H1 (cell line): ENCODE data around the gene RNGTT. TPM values are rescaled to one million over a fixed set of nuclear protein-coding genes. Genes with fewer than 3 reads are reported as not detected.
A peak's percentile ranks its signal among the peaks of the same experiment; 100 is the strongest.

Source experiments
- CTCF ChIA-PET: fragments of 300-600 bp; sonication (Branson Sonifier 250); formaldehyde crosslinking; loops from one replicate; lab custom pipeline; 2021; ENCODE audit not compliant: partially characterized antibody; lab: Charles Lee
- POLR2A ChIA-PET: fragments of 300-600 bp; sonication (Branson Sonifier 250); formaldehyde crosslinking; loops from one replicate; lab custom pipeline; 2021; ENCODE audit warnings: inconsistent platforms; ENCODE audit not compliant: partially characterized antibody; lab: Charles Lee
- DNase-seq, 2 experiments: peaks; one replicate each; pipeline versions ENCODE4 v3.0.0 to v3.0.0-alpha.2; 2010 to 2022; ENCODE audit warnings: low spot score in 2 of 2, low read depth in 1 of 2, mixed read lengths in 1 of 2
- FAIRE-seq: peaks from 2 replicates; lab custom pipeline; 2011; peaks lifted over from hg19 to GRCh38; lab: Jason Lieb, UNC
- H2AFZ ChIP-seq: 2 replicates; pipeline ENCODE4 v1.8.1; 2012; ENCODE audit warnings: low read length, inconsistent platforms
- H2AK5ac ChIP-seq: 2 replicates; pipeline ENCODE4 v1.6.1; 2013; ENCODE audit warnings: low read depth, low read length
- H2BK120ac ChIP-seq: replicated peaks from 2 replicates; pipeline ENCODE3; 2013; ENCODE audit warnings: low read depth, low read length, inconsistent platforms
- H2BK12ac ChIP-seq: 2 replicates; pipeline ENCODE4 v1.6.1; 2013; ENCODE audit warnings: low read depth, low read length
- H2BK15ac ChIP-seq: 2 replicates; pipeline ENCODE4 v1.6.1; 2013; ENCODE audit warnings: low read length
- H2BK20ac ChIP-seq: 2 replicates; pipeline ENCODE4 v1.6.1; 2013; ENCODE audit warnings: low read length
- H2BK5ac ChIP-seq: 2 replicates; pipeline ENCODE4 v1.6.1; 2013; ENCODE audit warnings: low read depth, low read length
- H3K14ac ChIP-seq: 2 replicates; pipeline ENCODE4 v1.6.1; 2013; ENCODE audit warnings: inconsistent platforms; ENCODE audit not compliant: insufficient read length
- H3K18ac ChIP-seq: 2 replicates; pipeline ENCODE4 v1.6.1; 2013; ENCODE audit warnings: low read length; ENCODE audit errors: extremely low read depth
- H3K23ac ChIP-seq: 2 replicates; pipeline ENCODE4 v1.6.1; 2013; ENCODE audit warnings: inconsistent platforms; ENCODE audit not compliant: insufficient read length
- H3K23me2 ChIP-seq: 2 replicates; pipeline ENCODE4 v1.6.1; 2013; ENCODE audit warnings: low read depth, low read length
- H3K27ac ChIP-seq: 2 replicates; pipeline ENCODE4 v1.6.1; 2011; ENCODE audit warnings: low read depth, low read length, inconsistent platforms
- H3K27me3 ChIP-seq, 4 experiments: replicated peaks in 1 of 4; 1 replicate in 1 of 4; 2 replicates in 3 of 4; pipeline versions ENCODE4 v1.6.1 to v1.8.1; 2011 to 2013; ENCODE audit warnings: low read length in 3 of 4, mild to moderate bottlenecking in 3 of 4, inconsistent platforms in 2 of 4, mixed read lengths in 2 of 4, moderate library complexity in 1 of 4; ENCODE audit not compliant: control insufficient read depth in 3 of 4, insufficient read depth in 3 of 4; ENCODE audit errors: extremely low read depth in 1 of 4
- H3K36me3 ChIP-seq, 4 experiments: 2 replicates each; pipeline versions ENCODE4 v1.6.1 to v1.8.1; 2011 to 2013; ENCODE audit warnings: mild to moderate bottlenecking in 4 of 4, low read length in 3 of 4, moderate library complexity in 2 of 4, control low read depth in 1 of 4, inconsistent platforms in 1 of 4; ENCODE audit not compliant: insufficient read depth in 4 of 4, control insufficient read depth in 2 of 4
- H3K4ac ChIP-seq: replicated peaks from 2 replicates; pipeline ENCODE3; 2013; ENCODE audit warnings: low read length, low read depth, mixed read lengths, inconsistent platforms; ENCODE audit not compliant: insufficient read length
- H3K4me1 ChIP-seq, 4 experiments: replicated peaks in 1 of 4; 1 replicate in 1 of 4; 2 replicates in 3 of 4; pipeline versions ENCODE4 v1.6.1 to v1.8.1; 2011 to 2013; ENCODE audit warnings: low read length in 3 of 4, inconsistent platforms in 2 of 4, mixed read lengths in 1 of 4; ENCODE audit not compliant: insufficient read depth in 4 of 4, control insufficient read depth in 3 of 4
- H3K4me2 ChIP-seq, 2 experiments: 2 replicates each; pipeline versions ENCODE4 v1.6.1 to v1.8.1; 2011 to 2013; ENCODE audit warnings: low read depth in 2 of 2, low read length in 2 of 2, control low read depth in 1 of 2, inconsistent platforms in 1 of 2, mild to moderate bottlenecking in 1 of 2; ENCODE audit not compliant: insufficient read depth in 1 of 2
- H3K4me3 ChIP-seq, 4 experiments: fragments of 200-600, 300-600 bp in 1 of 4; sonication (generic), shearing (Covaris generic), sonication (Bioruptor Twin) in 1 of 4; 2 replicates each; pipeline versions ENCODE4 v1.5.1 to v1.8.1; 2011 to 2016; ENCODE audit warnings: low read length in 4 of 4, low read depth in 3 of 4, control low read depth in 2 of 4, inconsistent platforms in 2 of 4, mild to moderate bottlenecking in 2 of 4, mixed read lengths in 1 of 4, moderate library complexity in 1 of 4; ENCODE audit not compliant: insufficient read depth in 2 of 4; ENCODE audit errors: extremely low read depth in 1 of 4
- H3K56ac ChIP-seq: replicated peaks from 2 replicates; pipeline ENCODE3; 2013; ENCODE audit warnings: low read depth, mild to moderate bottlenecking, mixed read lengths, low read length, inconsistent platforms; ENCODE audit not compliant: insufficient read length
- H3K79me1 ChIP-seq: 2 replicates; pipeline ENCODE4 v1.6.1; 2013; ENCODE audit warnings: low read depth, low read length, control low read depth
- H3K79me2 ChIP-seq, 2 experiments: 2 replicates each; pipeline versions ENCODE4 v1.6.1 to v1.8.1; 2012 to 2013; ENCODE audit warnings: low read length in 2 of 2, mild to moderate bottlenecking in 2 of 2, inconsistent platforms in 1 of 2; ENCODE audit not compliant: insufficient read depth in 2 of 2, control insufficient read depth in 1 of 2
- H3K9ac ChIP-seq, 4 experiments: replicated peaks in 1 of 4; 1 replicate in 1 of 4; 2 replicates in 3 of 4; pipeline versions ENCODE4 v1.6.1 to v1.8.1; 2011 to 2013; ENCODE audit warnings: low read depth in 3 of 4, low read length in 3 of 4, control low read depth in 2 of 4, mild to moderate bottlenecking in 2 of 4, moderate library complexity in 2 of 4, inconsistent platforms in 1 of 4; ENCODE audit errors: extremely low read depth in 1 of 4
- H3K9me3 ChIP-seq, 2 experiments: 2 replicates each; pipeline versions ENCODE4 v1.6.1 to v1.8.1; 2012 to 2013; ENCODE audit warnings: mild to moderate bottlenecking in 2 of 2, moderate library complexity in 2 of 2, control low read depth in 1 of 2, inconsistent platforms in 1 of 2, low read depth in 1 of 2, low read length in 1 of 2, mixed read lengths in 1 of 2; ENCODE audit not compliant: insufficient read depth in 2 of 2
- H4K20me1 ChIP-seq, 2 experiments: replicated peaks in 1 of 2; 2 replicates each; pipeline versions ENCODE3 to v1.8.1; 2011 to 2013; ENCODE audit warnings: inconsistent platforms in 2 of 2, low read length in 2 of 2, mild to moderate bottlenecking in 1 of 2; ENCODE audit not compliant: insufficient read depth in 2 of 2, control insufficient read depth in 1 of 2
- H4K5ac ChIP-seq: 2 replicates; pipeline ENCODE4 v1.6.1; 2013; ENCODE audit warnings: low read length, low read depth, mixed read lengths, inconsistent platforms; ENCODE audit not compliant: insufficient read length
- H4K8ac ChIP-seq: 2 replicates; pipeline ENCODE4 v1.8.0; 2013; ENCODE audit warnings: mild to moderate bottlenecking, moderate library complexity, low read length, inconsistent platforms; ENCODE audit not compliant: insufficient read depth; ENCODE audit errors: extremely low read depth
- H4K91ac ChIP-seq: replicated peaks from 2 replicates; pipeline ENCODE3; 2013; ENCODE audit warnings: low read length, mixed read lengths, inconsistent platforms; ENCODE audit not compliant: insufficient read length
- CBX5 ChIP-seq: fragments of 300-800, 300-1000 bp; sonication (generic); IDR thresholded peaks from 2 replicates; pipeline ENCODE4 v1.7.1; 2016; ENCODE audit warnings: antibody characterized with exemption, low read length, low read depth
- CTBP2 ChIP-seq: IDR thresholded peaks from 2 replicates; pipeline ENCODE4 v1.7.0; 2011; ENCODE audit warnings: borderline replicate concordance, mild to moderate bottlenecking, moderate library complexity, mixed read lengths, low read length; ENCODE audit not compliant: insufficient read depth, insufficient read length
- E2F6 ChIP-seq: IDR thresholded peaks from 2 replicates; pipeline ENCODE4 v1.6.1; 2012; ENCODE audit warnings: inconsistent platforms
- EGR1 ChIP-seq: IDR thresholded peaks from 2 replicates; pipeline ENCODE4 v1.6.1; 2011; ENCODE audit warnings: low read depth, low read length, borderline replicate concordance
- EP300 ChIP-seq, 2 experiments: IDR thresholded peaks; 1 replicate in 1 of 2; 2 replicates in 1 of 2; pipeline ENCODE4 v1.6.1; 2011 to 2012; ENCODE audit warnings: low read depth in 2 of 2, low read length in 2 of 2, mild to moderate bottlenecking in 2 of 2, borderline replicate concordance in 1 of 2, inconsistent platforms in 1 of 2, moderate library complexity in 1 of 2
- GABPA ChIP-seq: IDR thresholded peaks from 2 replicates; pipeline ENCODE4 v1.6.1; 2011; ENCODE audit warnings: mild to moderate bottlenecking, low read length, moderate library complexity, borderline replicate concordance; ENCODE audit not compliant: insufficient read depth
- RNF2 ChIP-seq: fragments of 200-900, 300-1000 bp; sonication (generic); IDR thresholded peaks from 2 replicates; pipeline ENCODE4 v1.7.1; 2016; ENCODE audit warnings: borderline replicate concordance, low read depth, mild to moderate bottlenecking, antibody characterized with exemption, low read length; ENCODE audit not compliant: poor library complexity, severe bottlenecking; ENCODE audit errors: missing control alignments
- SP4 ChIP-seq: IDR thresholded peaks from 2 replicates; pipeline ENCODE4 v1.6.1; 2012; ENCODE audit warnings: low read length, inconsistent platforms
- SUZ12 ChIP-seq: fragments of 200-600 bp; sonication (generic); IDR thresholded peaks from 2 replicates; pipeline ENCODE4 v1.6.1; 2012; ENCODE audit warnings: mild to moderate bottlenecking, inconsistent platforms, low read length, moderate library complexity, mixed read lengths
- TEAD4 ChIP-seq: IDR thresholded peaks from 2 replicates; pipeline ENCODE4 v1.6.1; 2012; ENCODE audit warnings: low read depth, low read length, inconsistent platforms, mixed read lengths
- WGBS, 2 experiments: shearing (Covaris generic) in 1 of 2; methylation state at CpG; one replicate each; pipeline versions ENCODE4 v1.1.6 to v1.1.7; 2013 to 2015; ENCODE audit warnings: low lambda C conversion rate in 2 of 2, mixed read lengths in 2 of 2, inconsistent platforms in 1 of 2, low coverage in 1 of 2, missing lambda C conversion rate in 1 of 2; ENCODE audit not compliant: insufficient replicate concordance in 2 of 2, insufficient coverage in 1 of 2, insufficient read length in 1 of 2; ENCODE audit errors: extremely low coverage in 1 of 2, missing lambda C conversion rate in 1 of 2; 5-methylcytosine and 5-hydroxymethylcytosine counted together
- polyA plus RNA-seq, 7 experiments: library from polyadenylated mRNA; depleted of rRNA in 3 of 7; stranded (reverse) in 5 of 7; unstranded in 2 of 7; fragments of >200 nt in 5 of 7; fragments of 200-250 nt in 2 of 7; gene quantifications; 1 replicate in 5 of 7; 2 replicates in 1 of 7; 4 replicates in 1 of 7; pipeline versions ENCODE4 v1.2.1 to v1.2.3, GENCODE V29; 2011 to 2013; ENCODE audit warnings: missing spikeins in 2 of 7, mixed read lengths in 2 of 7
- total RNA-seq: library from RNA; stranded (reverse); fragmentation: NEBNext Ultra II Directional; extraction: Animal tissue kit (Norgen Biotek cat#: 25700); gene quantifications from 2 replicates; pipeline ENCODE4 v1.2.1, GENCODE V29; 2021

RNGTT gene
- total and polyA plus RNA-seq, 2 of the 8 experiments (the other 6 are each of a cell fraction or from before 2014, with no cell fraction given) = 3.6 to 21.2 TPM

GRCh38 chr6:88882536-88882935 lies 80.9 kb downstream of the RNGTT start:
- H3K9me3 ChIP-seq = peaks cover 0 to 3% of the 10 kb centered on the region in 2 experiments; a peak in 1 of 4 replicates
- no peak overlapping the region for H2BK120ac ChIP-seq
- peaks cover 0 to 4% (median 3%) of the 10 kb centered on the region in 4 experiments; a peak in 3 of 8 replicates for H3K36me3 ChIP-seq
- H3K9ac ChIP-seq = no peak overlapping the region
- no peak overlapping the region for H3K4ac ChIP-seq
- no peaks in the 10 kb centered on the region for H3K79me1 ChIP-seq
- peaks cover 0 to 1% of the 10 kb centered on the region in 2 experiments for H4K20me1 ChIP-seq
- TF ChIP-seq GABPA (no peak), EGR1 (no peak), EP300 (IDR thresholded peaks at IDR 0.05; ENCODE audit: borderline replicate concordance in 1 of 2, low read depth in 2 of 2, low read length in 2 of 2) (no peak), CTBP2 (no peak), SUZ12 (no peak), CBX5 (no peak), RNF2 (no peak), E2F6 (no peak), TEAD4 (no peak), SP4 (no peak)
- TF ChIP-seq, all 59 proteins: peak for 0
- POLR2A ChIA-PET = no interaction called here
- Histone ChIP-seq H2AFZ (no peak overlapping the region), H3K4me2 (no peak overlapping the region), H3K4me3 (no peak overlapping the region), H2BK15ac (no peak overlapping the region), H3K27ac (no peak overlapping the region), H3K18ac (no peak overlapping the region), H2BK12ac (no peak overlapping the region), H3K14ac (no peak overlapping the region), H3K79me2 (no peaks in the 10 kb centered on the region), H3K23me2 (no peaks in the 10 kb centered on the region), H3K4me1 (no peaks in the 10 kb centered on the region), H2BK20ac (no peak overlapping the region), H4K91ac (no peak overlapping the region), H2AK5ac (no peak overlapping the region), H4K8ac (no peak overlapping the region), H3K56ac (no peak overlapping the region), H3K23ac (no peak overlapping the region), H4K5ac (no peak overlapping the region), H3K27me3 (no peaks in the 10 kb centered on the region), H2BK5ac (no peak overlapping the region)
- CTCF ChIA-PET = interaction anchor here (0.9 to 1.7 kb wide), 4 partner anchors 10 to 644 kb away, joined by 3 to 7 read pairs (median 4); no protein-coding TSS in a partner anchor
- 89% methylated on average over 2 of the region's 2 CpGs; no CpG with 5 or more reads in 1 of the 2 experiments for WGBS, 2 experiments
- peak; percentile 76 for FAIRE-seq
- DNase-seq = no peak
